Mucosa of stomach (tissue), 1 donor: ENCODE data around the gene NUP88.
"Not testable (repeated sequence)": the region's sequence is repeated elsewhere in the genome, so short reads cannot be mapped to it uniquely, and the experiment has no call there.

Experiments used
- H3K27me3 ChIP-seq: one replicate; pipeline ENCODE4 v1.7.0; 2013; ENCODE audit warnings: mild to moderate bottlenecking, low read length; ENCODE audit not compliant: control insufficient read depth, insufficient read depth
- H3K36me3 ChIP-seq: one replicate; pipeline ENCODE4 v1.7.0; 2013; ENCODE audit warnings: low read length; ENCODE audit not compliant: control insufficient read depth, insufficient read depth
- H3K4me1 ChIP-seq: one replicate; pipeline ENCODE4 v1.7.0; 2013; ENCODE audit warnings: mild to moderate bottlenecking, low read length; ENCODE audit not compliant: control insufficient read depth, insufficient read depth
- H3K4me3 ChIP-seq: one replicate; pipeline ENCODE4 v1.7.0; 2013; ENCODE audit warnings: low read length
- H3K9ac ChIP-seq: one replicate; pipeline ENCODE4 v1.7.0; 2013; ENCODE audit warnings: mild to moderate bottlenecking, low read length, moderate library complexity
- H3K9me3 ChIP-seq: one replicate; pipeline ENCODE4 v1.7.0; 2013; ENCODE audit warnings: mild to moderate bottlenecking, low read length, moderate library complexity; ENCODE audit not compliant: control insufficient read depth
- donor health status: Pancreatic carcinoma.

The NUP88 gene

DNA sequence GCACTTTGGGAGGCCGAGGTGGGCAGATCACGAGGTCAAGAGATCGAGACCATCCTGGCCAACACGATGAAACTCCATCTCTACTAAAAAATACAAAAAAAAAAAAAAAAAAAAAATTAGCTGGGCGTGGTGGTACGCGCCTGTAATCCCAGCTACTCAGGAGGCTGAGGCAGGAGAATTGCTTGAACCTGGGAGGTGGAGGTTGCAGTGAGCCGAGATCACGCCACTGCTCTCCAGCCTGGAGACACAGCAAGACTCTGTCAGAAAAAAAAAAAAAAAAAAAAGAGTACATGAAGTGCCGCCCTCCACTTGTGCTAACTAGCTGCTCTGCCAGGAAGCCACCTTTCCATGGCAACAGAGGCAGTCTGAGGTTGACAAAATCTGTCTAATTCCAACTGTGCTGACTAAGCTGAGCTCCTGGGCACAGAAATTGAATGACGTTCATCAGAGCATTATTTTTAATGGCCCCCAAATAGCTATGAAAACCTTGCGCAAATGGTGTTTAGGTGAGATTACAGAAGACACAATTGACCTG, 16.4 kb upstream of the NUP88 start:
- H3K9me3 ChIP-seq, H3K27me3 ChIP-seq, H3K9ac ChIP-seq, H3K4me3 ChIP-seq: not testable (repeated sequence)
- H3K4me1 ChIP-seq = peaks cover 16% of the 10 kb centered on the region
- peaks cover 19% of the 10 kb centered on the region for H3K36me3 ChIP-seq

- peaks cover 17% of the 10 kb centered on the region for H3K4me1 ChIP-seq
- no peaks in the 10 kb centered on the region for H3K9me3 ChIP-seq
- H3K9ac ChIP-seq = no peak overlapping the region
- H3K36me3 ChIP-seq = peaks cover 19% of the 10 kb centered on the region
- no peaks in the 10 kb centered on the region for H3K27me3 ChIP-seq
- H3K4me3 ChIP-seq = no peak overlapping the region
Measured at GRCh38 chr17:5434984-5435383, 15.5 kb upstream of the NUP88 start.

DNA sequence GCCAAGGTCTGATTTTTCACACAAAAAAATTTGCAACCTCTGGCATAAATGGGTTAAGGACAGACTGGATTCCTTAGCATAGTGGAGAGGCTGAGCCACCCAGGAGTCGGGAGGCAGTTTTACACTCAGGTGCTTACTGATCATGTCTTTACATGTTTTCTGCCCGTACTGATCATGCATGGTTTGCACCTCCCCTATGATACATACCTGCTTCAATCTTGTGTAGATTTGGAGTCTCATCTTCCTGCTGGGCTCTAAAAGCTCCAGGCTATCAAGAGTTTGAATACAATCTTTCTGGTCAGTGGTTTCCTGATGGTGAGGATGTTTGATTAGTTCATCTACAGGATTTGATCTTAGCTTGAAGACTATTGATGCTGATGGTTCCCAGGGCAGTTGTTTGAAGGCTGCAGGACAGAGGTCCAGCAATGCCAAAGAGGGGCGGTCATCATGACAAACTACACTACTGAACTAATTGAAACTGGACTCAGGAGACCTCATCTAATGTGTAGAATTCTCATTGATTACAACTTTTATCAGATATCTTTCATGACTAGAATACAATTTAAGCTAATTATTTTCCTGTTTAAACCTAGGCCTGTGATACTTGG, 12.6 kb upstream of the NUP88 start:
- no peak overlapping the region for H3K9ac ChIP-seq
- H3K36me3 ChIP-seq = peaks cover 19% of the 10 kb centered on the region
- no peaks in the 10 kb centered on the region for H3K27me3 ChIP-seq
- H3K4me3 ChIP-seq = no peak overlapping the region
- H3K9me3 ChIP-seq = no peaks in the 10 kb centered on the region
- peaks cover 13% of the 10 kb centered on the region for H3K4me1 ChIP-seq

DNA sequence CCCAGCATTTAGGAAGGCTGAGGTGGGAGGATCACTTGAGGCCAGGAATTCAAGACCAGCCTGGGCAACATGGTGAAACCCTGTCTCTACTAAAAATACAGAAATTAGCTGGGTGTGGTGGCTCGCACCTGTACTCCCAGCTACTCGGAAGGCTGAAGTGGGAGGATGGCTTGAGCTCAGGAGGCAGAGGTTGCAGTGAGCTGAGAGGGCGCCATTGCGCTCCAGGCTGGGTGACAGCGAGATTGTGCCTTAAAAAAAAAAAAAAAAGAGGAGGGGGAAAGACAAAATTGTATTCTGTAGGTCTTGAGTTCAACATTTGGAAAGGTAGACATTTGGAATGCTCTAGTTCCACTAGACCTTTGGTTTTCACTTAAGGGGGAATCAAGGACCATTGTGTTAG, 11.8 kb upstream of the NUP88 start:
- Histone ChIP-seq H3K36me3 (peaks cover 21% of the 10 kb centered on the region), H3K4me1 (peaks cover 13% of the 10 kb centered on the region)
- H3K27me3 ChIP-seq, H3K9me3 ChIP-seq, H3K4me3 ChIP-seq, H3K9ac ChIP-seq: not testable (repeated sequence)

DNA sequence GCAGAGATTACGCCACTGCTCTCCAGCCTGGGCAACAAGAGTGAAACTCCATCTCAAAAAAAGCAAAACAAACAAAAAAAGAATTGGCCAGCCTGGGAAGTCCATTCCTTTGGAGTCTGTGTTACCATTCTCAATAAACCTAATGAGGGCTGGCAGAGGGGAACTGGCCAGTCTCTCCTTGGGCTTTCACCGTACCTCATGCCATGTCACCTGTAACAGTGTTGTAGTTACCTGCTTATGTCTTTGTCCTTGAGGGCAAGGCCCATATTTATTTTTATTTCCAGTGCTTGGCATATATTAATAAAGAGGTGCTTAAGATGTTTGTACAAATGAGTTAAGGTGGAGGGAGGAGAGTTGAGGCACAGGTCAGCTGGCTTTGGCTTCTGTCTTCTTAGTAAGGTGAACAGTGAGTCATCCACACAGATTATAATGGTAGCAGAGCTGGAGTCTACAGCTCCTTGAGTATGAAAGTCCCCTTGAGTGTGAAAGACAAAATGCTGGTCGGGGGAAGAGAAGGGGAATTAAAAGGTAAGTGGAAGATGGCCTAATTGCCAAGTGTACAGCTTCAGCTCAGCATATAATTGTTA, 11.0 kb upstream of the NUP88 start:
- H3K4me1 ChIP-seq = peaks cover 13% of the 10 kb centered on the region
- H3K36me3 ChIP-seq = peaks cover 27% of the 10 kb centered on the region
- H3K4me3 ChIP-seq = no peak overlapping the region
- no peaks in the 10 kb centered on the region for H3K9me3 ChIP-seq
- H3K27me3 ChIP-seq = no peaks in the 10 kb centered on the region
- no peak overlapping the region for H3K9ac ChIP-seq

GRCh38 chr17:5429191-5429887, 9.9 kb upstream of the NUP88 start:
- Histone ChIP-seq H3K9ac (no peak overlapping the region), H3K4me1 (peaks cover 13% of the 10 kb centered on the region), H3K36me3 (peaks cover 24% of the 10 kb centered on the region), H3K4me3 (no peak overlapping the region), H3K9me3 (no peaks in the 10 kb centered on the region), H3K27me3 (no peaks in the 10 kb centered on the region)

DNA sequence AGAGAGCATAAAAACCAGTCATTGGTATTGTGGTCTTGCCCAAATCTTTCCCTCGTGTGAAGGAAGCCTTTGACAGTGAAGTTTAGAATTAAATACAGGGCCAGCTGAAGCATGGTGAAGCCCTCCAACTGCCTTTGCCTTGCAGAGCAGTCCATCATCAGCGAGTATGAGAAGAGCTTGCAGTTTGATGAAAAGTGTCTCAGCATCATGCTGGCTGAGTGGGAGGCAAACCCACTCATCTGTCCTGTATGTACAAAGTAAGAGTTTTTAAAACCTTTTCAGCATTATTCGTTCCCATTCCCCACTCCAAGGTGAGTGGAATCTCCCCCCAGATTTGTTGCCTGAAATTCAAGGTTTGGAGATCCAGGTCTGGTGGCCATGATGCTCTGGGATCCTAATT, 6.4 kb upstream of the NUP88 start:
- H3K9me3 ChIP-seq = no peaks in the 10 kb centered on the region
- no peaks in the 10 kb centered on the region for H3K27me3 ChIP-seq
- no peak overlapping the region for H3K4me3 ChIP-seq
- peaks cover 27% of the 10 kb centered on the region for H3K4me1 ChIP-seq
- no peak overlapping the region for H3K9ac ChIP-seq
- peaks cover 18% of the 10 kb centered on the region for H3K36me3 ChIP-seq

DNA sequence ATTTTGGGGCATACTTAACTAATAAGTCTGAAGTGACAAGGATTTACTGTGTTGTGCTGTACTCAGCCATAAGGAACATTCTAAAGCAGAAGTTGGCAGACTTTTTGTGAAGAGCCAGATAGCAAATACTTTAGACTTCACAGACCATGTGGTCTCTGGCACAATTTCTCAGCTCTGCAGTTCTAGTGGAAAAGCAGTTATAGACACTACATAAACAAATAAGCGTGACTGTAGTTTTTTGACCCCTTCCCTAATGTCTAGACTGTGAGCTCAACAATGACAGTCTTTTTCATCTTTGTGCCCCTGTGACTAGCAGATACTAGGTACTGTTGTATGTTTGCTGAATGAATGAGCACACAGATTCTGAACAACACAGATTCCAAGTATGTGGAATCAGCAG, 5.4 kb upstream of the NUP88 start:
- H3K36me3 ChIP-seq = peaks cover 18% of the 10 kb centered on the region
- H3K9me3 ChIP-seq = no peaks in the 10 kb centered on the region

DNA sequence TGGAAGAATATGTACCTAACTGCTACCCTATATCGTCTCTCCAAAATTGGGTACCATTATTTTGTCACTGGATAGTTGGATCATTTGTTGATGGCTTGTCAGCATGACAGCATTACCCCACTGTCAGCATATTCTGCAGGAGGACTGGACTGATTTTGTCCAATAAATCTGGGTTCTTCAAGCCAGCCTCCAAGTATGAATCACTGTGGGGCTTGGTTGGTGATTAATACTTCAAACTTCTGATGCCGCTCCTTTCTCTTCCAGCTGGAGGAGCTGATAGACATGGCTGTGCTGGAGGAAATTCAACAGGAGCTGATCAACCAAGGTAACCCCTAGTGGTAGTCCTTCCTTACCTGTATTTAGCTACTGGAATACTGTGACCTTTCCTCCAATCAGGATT, 3.0 kb upstream of the NUP88 start:
- H3K27me3 ChIP-seq = no peaks in the 10 kb centered on the region
- H3K4me1 ChIP-seq = peaks cover 21% of the 10 kb centered on the region
- no peaks in the 10 kb centered on the region for H3K9me3 ChIP-seq
- peaks cover 18% of the 10 kb centered on the region for H3K36me3 ChIP-seq
- no peak overlapping the region for H3K4me3 ChIP-seq
- H3K9ac ChIP-seq = no peak overlapping the region

More for the DNA sequence above, 5.4 kb upstream of the NUP88 start:
- Histone ChIP-seq H3K27me3 (no peaks in the 10 kb centered on the region), H3K9ac (no peak overlapping the region), H3K4me3 (no peak overlapping the region), H3K4me1 (peaks cover 26% of the 10 kb centered on the region)

DNA sequence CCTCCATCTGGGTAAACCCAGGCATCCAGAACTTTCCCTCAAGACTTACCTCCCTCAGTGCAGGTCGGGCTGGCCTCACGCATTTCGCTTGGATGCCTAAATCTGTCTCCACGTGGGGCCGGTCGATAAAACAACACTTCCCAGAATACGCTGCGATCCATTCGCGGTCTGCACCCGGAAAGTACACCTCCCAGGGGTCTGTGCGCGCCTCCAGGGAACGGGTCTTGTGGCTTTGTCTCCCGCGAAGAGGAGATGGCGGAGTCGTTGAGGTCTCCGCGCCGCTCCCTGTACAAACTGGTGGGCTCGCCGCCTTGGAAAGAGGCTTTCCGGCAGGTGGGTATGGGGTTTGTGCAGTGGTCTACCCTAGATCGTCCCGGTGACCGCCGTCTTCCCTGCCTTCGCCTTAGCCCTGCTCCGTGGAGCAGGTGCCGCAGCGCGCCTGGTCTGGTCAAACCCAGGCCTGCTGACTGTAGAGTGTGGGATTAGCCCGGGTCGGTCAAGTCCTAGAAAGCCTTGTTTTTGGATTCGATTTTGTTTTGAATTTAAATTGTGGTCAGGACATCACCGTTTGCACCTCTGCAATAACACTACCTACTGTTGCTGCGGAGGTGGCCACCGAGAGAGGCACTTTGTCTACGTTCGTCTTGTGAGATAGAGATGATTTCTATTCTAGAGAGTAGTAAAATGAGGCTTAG, 644 bp upstream of the NUP88 start, which contains the start of gene RPAIN:
RPAIN (plus strand) TSS at position 224 of the 695 bp plus-strand sequence; CDS start at position 253, 29 bp downstream.
- Histone ChIP-seq H3K4me1 (peaks cover 33% of the 10 kb centered on the region), H3K27me3 (no peaks in the 10 kb centered on the region), H3K36me3 (peaks cover 9% of the 10 kb centered on the region), H3K9ac (peak within 1 kb of the TSS; percentile 89), H3K9me3 (no peaks in the 10 kb centered on the region), H3K4me3 (peak within 1 kb of the TSS; percentile 72)

GRCh38 chr17:5418858-5419355, 555 bp downstream of the NUP88 start:
- no peaks in the 10 kb centered on the region for H3K9me3 ChIP-seq
- peaks cover 36% of the 10 kb centered on the region for H3K4me1 ChIP-seq
- peak overlapping the region; percentile 72 for H3K4me3 ChIP-seq
- H3K27me3 ChIP-seq = no peaks in the 10 kb centered on the region
- H3K36me3 ChIP-seq = peaks cover 9% of the 10 kb centered on the region
- peak overlapping the region; percentile 89 for H3K9ac ChIP-seq
